Muscle layer of duodenum (tissue), 2 donors: ENCODE measurements around the gene INO80E.
"Not testable (repeated sequence)": the region's sequence is repeated elsewhere in the genome, so short reads cannot be mapped to it uniquely, and the experiment has no call there.

Source experiments
- H3K27ac ChIP-seq: one replicate; pipeline ENCODE4 v1.7.0; 2013; ENCODE audit warnings: mild to moderate bottlenecking, low read length
- H3K27me3 ChIP-seq: one replicate; pipeline ENCODE4 v1.7.0; 2013; ENCODE audit warnings: low read depth, mild to moderate bottlenecking, control low read depth, low read length
- H3K36me3 ChIP-seq, 2 donors: one replicate each; pipeline ENCODE4 v1.7.0; 2013; ENCODE audit warnings: low read length in 2 of 2, control low read depth in 1 of 2, mild to moderate bottlenecking in 1 of 2; ENCODE audit not compliant: insufficient read depth in 2 of 2, control insufficient read depth in 1 of 2
- H3K4me1 ChIP-seq, 2 donors: one replicate each; pipeline ENCODE4 v1.7.0; 2013; ENCODE audit warnings: low read length in 2 of 2, mild to moderate bottlenecking in 2 of 2, control low read depth in 1 of 2, moderate library complexity in 1 of 2; ENCODE audit not compliant: insufficient read depth in 2 of 2, control insufficient read depth in 1 of 2
- H3K4me3 ChIP-seq, 2 donors: one replicate each; pipeline ENCODE4 v1.7.0; 2013; ENCODE audit warnings: low read length in 2 of 2, low read depth in 1 of 2, mild to moderate bottlenecking in 1 of 2
- H3K9me3 ChIP-seq, 2 donors: one replicate each; pipeline ENCODE4 v1.7.0; 2013; ENCODE audit warnings: low read length in 2 of 2, control low read depth in 1 of 2, mild to moderate bottlenecking in 1 of 2; ENCODE audit not compliant: control insufficient read depth in 1 of 2
- donor health status: healthy.

Gene INO80E

GRCh38 chr16:30017277-30017656, 21.2 kb downstream of the INO80E start:
- Histone ChIP-seq H3K4me1 (peaks cover 0 to 10% of the 10 kb centered on the region in 2 donors), H3K4me3 (no peak overlapping the region), H3K27me3 (no peaks in the 10 kb centered on the region), H3K27ac (no peak overlapping the region), H3K36me3 (no peaks in the 10 kb centered on the region), H3K9me3 (no peaks in the 10 kb centered on the region)

DNA sequence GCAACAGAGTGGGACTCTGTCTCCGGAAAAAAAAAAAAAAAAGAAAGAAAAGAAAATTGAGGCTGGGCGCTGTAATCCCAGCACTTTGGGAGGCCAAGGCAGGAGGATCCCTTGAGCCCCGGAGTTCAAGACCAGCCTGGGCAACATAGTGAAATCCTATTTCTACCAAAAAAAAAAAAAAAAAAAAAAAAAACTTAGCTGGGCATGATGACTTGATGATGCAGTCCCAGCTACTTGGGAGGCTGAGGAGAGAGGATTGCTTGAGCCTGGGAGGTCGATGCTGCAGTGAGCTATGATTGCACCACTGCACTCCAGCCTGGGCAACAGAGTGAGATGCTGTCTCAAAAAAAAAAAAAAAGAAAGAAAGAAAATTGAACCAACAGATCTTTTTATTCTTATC, 21.9 kb downstream of the INO80E start:
- not testable (repeated sequence) for H3K27me3 ChIP-seq, H3K9me3 ChIP-seq, H3K4me3 ChIP-seq, H3K27ac ChIP-seq, H3K36me3 ChIP-seq
- H3K4me1 ChIP-seq: peaks cover 0 to 10% of the 10 kb centered on the region in 2 donors

DNA sequence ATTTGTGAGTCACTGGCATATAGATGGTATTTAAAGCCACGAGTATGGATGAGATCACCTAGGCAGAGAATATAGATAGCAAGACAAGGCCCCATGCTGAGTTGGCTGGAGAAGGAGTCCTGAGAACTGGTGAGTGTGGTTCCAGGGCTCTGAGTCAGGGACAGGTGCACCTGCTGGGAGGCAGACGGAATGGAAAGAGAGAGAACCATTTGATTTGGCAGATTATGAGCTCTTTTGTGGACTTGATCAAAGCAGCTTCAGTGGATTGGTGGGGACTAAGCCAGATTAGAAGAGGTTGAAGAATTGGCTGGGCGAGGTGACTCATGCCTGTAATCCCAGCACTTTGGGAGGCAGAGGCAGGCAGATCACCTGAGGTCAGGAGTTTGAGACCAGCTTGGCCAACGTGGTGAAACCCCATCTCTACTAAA, 22.7 kb downstream of the INO80E start:
- peaks cover 0 to 10% of the 10 kb centered on the region in 2 donors for H3K4me1 ChIP-seq
- no peak overlapping the region for H3K4me3 ChIP-seq
- H3K27ac ChIP-seq: no peak overlapping the region
- H3K27me3 ChIP-seq: no peaks in the 10 kb centered on the region
- no peaks in the 10 kb centered on the region for H3K36me3 ChIP-seq
- H3K9me3 ChIP-seq: no peaks in the 10 kb centered on the region

- Histone ChIP-seq H3K9me3 (no peaks in the 10 kb centered on the region), H3K36me3 (no peaks in the 10 kb centered on the region), H3K4me3 (no peak within 1 kb of the TSS), H3K27me3 (peaks cover 6% of the 10 kb centered on the region), H3K4me1 (peaks cover 0 to 10% of the 10 kb centered on the region in 2 donors), H3K27ac (no peak within 1 kb of the TSS)
These were observed 26.8 kb downstream of the INO80E start, which contains the start of gene C16orf92 for GRCh38 chr16:30022887-30023286. TSS of gene C16orf92 (plus strand) at chr16:30023198. CDS start at chr16:30023341, 143 bp downstream.

GRCh38 chr16:30023586-30023985, 27.5 kb downstream of the INO80E start:
- Histone ChIP-seq H3K9me3 (no peaks in the 10 kb centered on the region), H3K4me3 (no peak overlapping the region), H3K36me3 (no peaks in the 10 kb centered on the region), H3K4me1 (peaks cover 0 to 10% of the 10 kb centered on the region in 2 donors), H3K27ac (no peak overlapping the region), H3K27me3 (peaks cover 6% of the 10 kb centered on the region)

- peaks cover 13% of the 10 kb centered on the region for H3K27me3 ChIP-seq
- H3K27ac ChIP-seq: no peak overlapping the region
- H3K4me3 ChIP-seq: no peak overlapping the region
- H3K4me1 ChIP-seq: peaks cover 0 to 10% of the 10 kb centered on the region in 2 donors
- H3K36me3 ChIP-seq: no peaks in the 10 kb centered on the region
- no peaks in the 10 kb centered on the region for H3K9me3 ChIP-seq
These were observed 28.4 kb downstream of the INO80E start for GRCh38 chr16:30024451-30024850.

GRCh38 chr16:30025156-30025555, 29.1 kb downstream of the INO80E start:
- no peak overlapping the region for H3K27ac ChIP-seq
- no peaks in the 10 kb centered on the region for H3K36me3 ChIP-seq
- peaks cover 0 to 10% of the 10 kb centered on the region in 2 donors for H3K4me1 ChIP-seq
- H3K27me3 ChIP-seq: peaks cover 18% of the 10 kb centered on the region
- H3K9me3 ChIP-seq: no peaks in the 10 kb centered on the region
- no peak overlapping the region for H3K4me3 ChIP-seq

- H3K27ac ChIP-seq: no peak overlapping the region
- H3K36me3 ChIP-seq: no peaks in the 10 kb centered on the region
- peaks cover 18% of the 10 kb centered on the region for H3K27me3 ChIP-seq
- H3K4me3 ChIP-seq: no peak overlapping the region
- no peaks in the 10 kb centered on the region for H3K9me3 ChIP-seq
- H3K4me1 ChIP-seq: peaks cover 0 to 13% of the 10 kb centered on the region in 2 donors
These were observed 29.5 kb downstream of the INO80E start for GRCh38 chr16:30025574-30025973.

DNA sequence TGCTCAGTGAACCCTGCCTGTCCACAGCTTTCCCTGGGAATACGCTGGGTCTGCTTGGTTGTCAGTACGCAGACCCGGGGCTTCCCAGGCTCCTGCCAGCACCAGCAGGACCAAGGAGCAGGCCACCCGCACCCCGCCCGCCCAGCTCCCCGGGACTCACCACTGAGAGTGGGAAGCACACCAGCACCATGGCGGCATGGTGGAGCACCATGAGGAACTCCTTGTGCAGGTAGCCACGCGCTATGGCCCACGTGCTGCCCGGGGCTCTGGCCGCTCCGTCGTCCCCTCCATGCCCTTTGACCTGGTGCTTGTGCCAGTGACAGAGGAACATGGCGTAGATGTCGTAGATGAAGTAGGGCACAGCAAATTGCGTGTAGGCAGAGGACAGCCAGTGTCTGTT, 30.4 kb downstream of the INO80E start:
- H3K27me3 ChIP-seq: peaks cover 23% of the 10 kb centered on the region
- no peak overlapping the region for H3K4me3 ChIP-seq
- no peak overlapping the region for H3K27ac ChIP-seq
- H3K9me3 ChIP-seq: no peaks in the 10 kb centered on the region
- H3K36me3 ChIP-seq: no peaks in the 10 kb centered on the region
- H3K4me1 ChIP-seq: peaks cover 0 to 13% of the 10 kb centered on the region in 2 donors

DNA sequence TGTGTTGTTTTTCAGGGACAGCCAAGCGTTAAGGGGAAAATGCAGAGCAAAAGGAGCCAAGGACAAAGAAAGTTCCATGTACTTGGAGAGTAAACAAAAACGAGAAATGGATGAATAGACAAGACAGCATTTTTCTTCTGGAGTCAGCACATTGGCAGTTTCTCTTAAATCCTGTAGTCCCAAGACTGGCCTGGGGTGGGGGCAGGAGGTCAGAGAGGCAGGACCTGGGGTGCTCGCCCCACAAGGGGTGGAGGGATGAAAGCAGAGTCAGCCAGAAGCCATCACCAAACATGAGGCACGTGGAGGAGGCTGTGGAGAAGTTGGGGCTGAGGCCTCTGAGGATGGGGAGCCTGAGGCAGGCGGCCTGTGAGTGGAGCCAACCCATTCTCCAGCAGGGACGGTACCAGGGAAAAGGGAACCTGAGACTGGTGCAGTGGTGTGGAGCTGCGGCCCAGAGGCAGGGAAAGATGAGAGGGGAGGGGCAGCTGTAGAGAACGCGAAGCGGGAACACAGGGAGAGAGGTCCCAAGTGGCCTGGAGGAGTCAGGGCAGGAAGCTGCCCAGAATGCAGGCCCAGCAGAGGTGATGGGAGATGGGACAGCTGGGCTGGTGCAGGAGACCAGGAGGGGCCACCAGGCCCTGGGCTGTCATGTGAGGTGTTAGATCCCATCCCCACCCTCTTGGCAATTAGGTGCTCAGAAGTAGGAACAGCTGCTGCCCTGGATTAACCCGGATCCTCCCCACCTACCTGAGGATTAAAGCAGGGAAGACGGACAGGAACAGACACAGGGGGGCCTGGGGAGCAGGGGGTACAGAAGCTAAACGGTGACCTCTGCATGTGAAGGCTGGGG, 31.8 kb downstream of the INO80E start:
- Histone ChIP-seq H3K27ac (no peak overlapping the region), H3K27me3 (peaks cover 33% of the 10 kb centered on the region), H3K36me3 (no peaks in the 10 kb centered on the region), H3K4me1 (peaks cover 0 to 12% of the 10 kb centered on the region in 2 donors), H3K4me3 (no peak overlapping the region), H3K9me3 (no peaks in the 10 kb centered on the region)

DNA sequence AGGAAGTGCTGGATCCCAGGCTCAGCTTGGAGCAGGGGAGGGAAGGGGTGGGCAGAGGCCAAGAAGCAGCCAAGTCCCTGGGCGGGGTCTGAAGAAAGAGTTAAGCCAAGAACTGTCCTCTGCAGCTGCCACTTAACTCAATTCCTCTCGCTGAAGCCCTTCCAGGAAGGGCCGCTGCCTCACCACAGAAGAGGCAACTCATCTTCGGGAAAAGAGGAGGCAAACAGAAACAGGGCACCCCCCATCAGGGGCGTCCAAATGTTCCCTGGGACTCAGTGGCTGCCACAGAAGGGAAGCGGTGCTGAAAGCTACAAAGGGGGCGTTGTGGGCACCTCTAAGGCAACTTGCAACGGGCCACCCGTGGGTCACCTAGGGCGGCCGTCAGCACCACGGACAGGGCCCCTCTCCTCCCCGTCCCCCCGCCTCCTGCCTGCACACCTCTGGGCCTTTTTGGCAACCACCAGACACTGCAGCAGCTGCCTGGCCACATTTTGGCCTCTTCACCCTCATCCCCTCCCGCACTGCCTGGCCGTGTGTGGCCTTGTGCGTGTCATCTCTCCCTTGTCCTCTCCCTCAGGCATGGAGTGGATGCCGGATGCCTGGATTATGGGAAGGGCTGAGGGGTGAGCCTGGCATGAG, 32.5 kb downstream of the INO80E start:
- H3K9me3 ChIP-seq: no peaks in the 10 kb centered on the region
- no peak overlapping the region for H3K27ac ChIP-seq
- H3K27me3 ChIP-seq: peaks cover 38% of the 10 kb centered on the region
- peaks cover 0 to 12% of the 10 kb centered on the region in 2 donors for H3K4me1 ChIP-seq
- no peaks in the 10 kb centered on the region for H3K36me3 ChIP-seq
- H3K4me3 ChIP-seq: no peak overlapping the region
